GM21717 (cell line): ENCODE measurements around the gene PCK1.

Source experiments
- ATAC-seq: cut with Tn5 transposase; IDR thresholded peaks from one replicate; pipeline ENCODE4 v1.9.1; 2021; ENCODE audit warnings: mild to moderate bottlenecking, moderate library complexity; ENCODE audit not compliant: unreplicated experiment

Gene PCK1

DNA sequence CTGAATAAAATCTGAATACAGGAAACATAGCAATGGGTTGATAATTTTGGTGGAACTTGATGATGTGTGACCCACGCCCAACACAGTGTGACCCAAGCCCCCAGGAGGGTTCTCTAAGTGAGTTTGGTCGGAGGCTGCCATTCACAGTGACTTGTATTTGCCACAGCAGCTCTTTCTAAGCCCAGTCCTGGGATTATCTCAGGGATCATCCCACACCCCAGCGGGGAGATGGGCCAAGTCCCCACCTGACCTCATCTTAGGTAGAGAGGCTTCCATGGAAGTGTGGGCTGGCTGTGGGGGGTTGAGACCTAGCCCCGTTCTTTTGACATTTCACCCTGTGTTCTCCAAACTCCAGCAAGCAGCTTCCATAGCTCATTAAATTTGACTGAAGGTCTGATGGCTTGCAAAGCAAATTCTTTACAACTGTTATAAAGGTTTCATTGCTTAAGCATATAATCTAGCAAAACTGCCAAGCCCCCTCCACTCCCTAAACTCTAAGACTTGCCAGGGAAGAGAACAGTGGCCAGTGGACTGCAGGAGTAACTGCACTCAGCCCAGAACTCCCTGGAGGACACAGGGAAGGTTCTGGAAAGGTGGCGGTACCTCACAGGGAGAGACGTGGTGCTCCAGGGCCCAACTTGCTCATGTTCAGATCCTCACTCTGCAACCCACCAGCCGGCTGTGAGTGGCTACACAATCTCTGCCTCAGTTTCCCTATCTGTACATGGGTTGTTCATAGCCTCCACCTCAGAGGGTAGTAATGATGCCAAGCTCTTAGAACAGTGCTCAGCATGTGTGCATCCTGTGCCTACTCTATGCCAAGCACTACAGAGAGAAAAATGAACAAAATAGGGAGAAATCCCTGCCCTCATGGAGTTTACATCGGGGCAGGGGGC is 1.0 kb upstream of the PCK1 start:
- ATAC-seq, result no peak

DNA sequence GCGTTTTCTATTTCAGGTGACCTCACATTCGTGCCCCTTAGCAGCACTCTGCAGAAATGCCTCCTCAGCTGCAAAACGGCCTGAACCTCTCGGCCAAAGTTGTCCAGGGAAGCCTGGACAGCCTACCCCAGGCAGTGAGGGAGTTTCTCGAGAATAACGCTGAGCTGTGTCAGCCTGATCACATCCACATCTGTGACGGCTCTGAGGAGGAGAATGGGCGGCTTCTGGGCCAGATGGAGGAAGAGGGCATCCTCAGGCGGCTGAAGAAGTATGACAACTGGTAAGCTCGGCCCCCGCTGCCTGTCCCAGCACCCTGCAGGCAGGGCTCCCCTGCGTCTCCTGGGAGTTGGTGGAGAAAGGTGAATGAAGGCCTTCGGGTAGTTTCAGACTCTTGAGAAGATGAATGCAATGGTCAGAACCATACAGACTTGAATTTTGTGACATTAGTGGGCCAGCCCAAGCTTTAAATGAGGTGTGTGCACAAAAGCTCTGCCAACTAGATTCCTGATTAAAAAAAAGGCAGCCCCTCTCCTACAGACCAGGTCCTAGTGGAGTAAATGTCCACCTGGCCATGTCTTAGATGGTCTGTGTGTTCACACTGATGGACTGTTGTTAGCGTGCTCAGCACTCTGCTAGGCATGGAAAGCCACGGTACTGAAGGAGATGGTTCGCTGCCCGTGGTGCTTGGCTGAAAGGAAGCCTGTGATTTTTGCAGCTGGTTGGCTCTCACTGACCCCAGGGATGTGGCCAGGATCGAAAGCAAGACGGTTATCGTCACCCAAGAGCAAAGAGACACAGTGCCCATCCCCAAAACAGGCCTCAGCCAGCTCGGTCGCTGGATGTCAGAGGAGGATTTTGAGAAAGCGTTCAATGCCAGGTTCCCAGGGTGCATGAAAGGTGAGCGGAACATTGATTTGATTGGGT is 708 bp downstream of the PCK1 start:
- ATAC-seq, result no peak

DNA sequence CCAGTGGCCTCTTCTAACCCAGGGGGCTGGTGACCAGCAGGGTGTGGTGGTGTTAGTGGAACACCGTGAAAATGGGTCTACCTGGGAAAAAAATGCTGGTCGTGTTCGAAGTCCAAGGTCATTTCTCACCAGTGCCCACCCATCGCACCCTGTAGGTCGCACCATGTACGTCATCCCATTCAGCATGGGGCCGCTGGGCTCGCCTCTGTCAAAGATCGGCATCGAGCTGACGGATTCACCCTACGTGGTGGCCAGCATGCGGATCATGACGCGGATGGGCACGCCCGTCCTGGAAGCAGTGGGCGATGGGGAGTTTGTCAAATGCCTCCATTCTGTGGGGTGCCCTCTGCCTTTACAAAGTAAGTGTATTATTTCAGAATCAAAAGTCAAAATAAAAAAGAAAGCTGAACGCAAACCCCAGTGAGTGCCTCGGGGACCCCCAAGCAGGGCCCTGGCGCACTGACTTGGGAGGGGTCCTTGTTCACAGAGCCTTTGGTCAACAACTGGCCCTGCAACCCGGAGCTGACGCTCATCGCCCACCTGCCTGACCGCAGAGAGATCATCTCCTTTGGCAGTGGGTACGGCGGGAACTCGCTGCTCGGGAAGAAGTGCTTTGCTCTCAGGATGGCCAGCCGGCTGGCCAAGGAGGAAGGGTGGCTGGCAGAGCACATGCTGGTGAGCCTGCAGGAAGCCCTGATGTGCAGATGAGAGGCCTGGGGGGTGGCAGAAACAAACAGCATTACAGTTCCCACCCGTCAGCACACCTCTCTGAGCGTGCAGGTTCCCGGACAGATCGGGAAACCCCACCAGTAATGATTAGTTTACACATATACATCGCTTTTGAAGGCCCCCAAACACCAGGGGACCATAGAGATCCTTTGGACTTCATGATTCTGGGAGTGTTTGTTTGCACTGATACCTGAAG is 1.9 kb downstream of the PCK1 start:
- ATAC-seq, result no peak

DNA sequence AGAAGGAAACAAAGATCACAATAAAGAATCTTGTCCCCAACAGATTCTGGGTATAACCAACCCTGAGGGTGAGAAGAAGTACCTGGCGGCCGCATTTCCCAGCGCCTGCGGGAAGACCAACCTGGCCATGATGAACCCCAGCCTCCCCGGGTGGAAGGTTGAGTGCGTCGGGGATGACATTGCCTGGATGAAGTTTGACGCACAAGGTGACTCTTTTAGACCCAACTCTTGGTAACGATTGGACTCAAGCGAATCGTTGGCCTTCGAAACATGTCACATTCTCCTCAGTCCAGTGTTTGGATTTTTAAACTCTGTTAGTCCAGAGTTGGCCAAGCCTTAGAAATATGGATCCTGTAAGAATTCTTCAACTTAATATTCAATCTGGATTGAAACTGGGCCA is 2.6 kb downstream of the PCK1 start:
- no peak for ATAC-seq

DNA sequence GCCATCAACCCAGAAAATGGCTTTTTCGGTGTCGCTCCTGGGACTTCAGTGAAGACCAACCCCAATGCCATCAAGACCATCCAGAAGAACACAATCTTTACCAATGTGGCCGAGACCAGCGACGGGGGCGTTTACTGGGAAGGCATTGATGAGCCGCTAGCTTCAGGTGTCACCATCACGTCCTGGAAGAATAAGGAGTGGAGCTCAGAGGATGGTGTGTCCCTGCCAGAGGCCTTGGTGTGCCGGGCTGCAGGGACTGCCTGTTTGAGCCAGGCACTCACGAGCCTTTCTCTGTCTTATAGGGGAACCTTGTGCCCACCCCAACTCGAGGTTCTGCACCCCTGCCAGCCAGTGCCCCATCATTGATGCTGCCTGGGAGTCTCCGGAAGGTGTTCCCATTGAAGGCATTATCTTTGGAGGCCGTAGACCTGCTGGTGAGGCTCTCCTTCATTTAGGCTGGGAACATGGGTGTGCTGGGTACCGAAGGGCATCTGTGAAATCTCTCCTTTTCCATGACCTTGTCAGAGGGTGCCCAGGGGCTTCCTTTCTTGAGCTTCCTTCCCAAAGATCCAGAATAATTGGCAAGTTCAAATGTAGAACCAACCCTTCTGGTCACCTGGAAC is 3.4 kb downstream of the PCK1 start:
- no peak for ATAC-seq

DNA sequence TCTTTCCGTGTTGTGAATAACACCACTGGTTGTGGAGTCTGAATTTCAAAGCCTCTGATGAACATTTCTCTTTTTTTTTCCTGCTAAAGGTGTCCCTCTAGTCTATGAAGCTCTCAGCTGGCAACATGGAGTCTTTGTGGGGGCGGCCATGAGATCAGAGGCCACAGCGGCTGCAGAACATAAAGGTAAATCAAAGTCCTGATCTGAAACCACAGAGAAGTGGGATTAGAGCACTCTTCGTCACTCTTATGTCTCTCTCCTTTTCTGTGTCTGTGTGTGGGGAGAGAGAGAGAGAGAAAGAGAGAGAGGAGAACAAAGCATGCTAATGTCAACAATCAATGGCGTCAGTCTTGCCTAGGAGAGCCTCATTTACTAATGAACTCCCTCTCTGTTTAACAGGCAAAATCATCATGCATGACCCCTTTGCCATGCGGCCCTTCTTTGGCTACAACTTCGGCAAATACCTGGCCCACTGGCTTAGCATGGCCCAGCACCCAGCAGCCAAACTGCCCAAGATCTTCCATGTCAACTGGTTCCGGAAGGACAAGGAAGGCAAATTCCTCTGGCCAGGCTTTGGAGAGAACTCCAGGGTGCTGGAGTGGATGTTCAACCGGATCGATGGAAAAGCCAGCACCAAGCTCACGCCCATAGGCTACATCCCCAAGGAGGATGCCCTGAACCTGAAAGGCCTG is 4.2 kb downstream of the PCK1 start:
- no peak for ATAC-seq

DNA sequence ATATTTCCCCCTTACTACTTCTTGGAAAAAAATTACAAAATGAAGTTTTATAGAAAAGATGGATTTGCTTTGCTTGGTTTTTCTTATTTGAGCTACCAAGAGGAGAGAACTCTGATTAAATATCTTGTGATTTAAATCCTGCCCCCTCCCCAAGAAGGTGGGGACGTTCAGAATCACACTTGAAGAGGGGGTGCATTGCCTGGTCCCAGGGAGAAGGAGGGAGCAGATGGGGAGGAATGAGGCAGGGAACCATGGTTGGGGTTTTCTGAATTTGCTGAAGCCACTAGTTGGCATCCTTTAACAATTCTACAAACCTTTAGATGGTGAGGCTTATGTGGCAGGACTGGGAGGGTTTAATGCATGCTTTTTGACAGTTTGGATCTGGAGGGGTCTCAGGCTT is 5.5 kb downstream of the PCK1 start:
- no peak for ATAC-seq

DNA sequence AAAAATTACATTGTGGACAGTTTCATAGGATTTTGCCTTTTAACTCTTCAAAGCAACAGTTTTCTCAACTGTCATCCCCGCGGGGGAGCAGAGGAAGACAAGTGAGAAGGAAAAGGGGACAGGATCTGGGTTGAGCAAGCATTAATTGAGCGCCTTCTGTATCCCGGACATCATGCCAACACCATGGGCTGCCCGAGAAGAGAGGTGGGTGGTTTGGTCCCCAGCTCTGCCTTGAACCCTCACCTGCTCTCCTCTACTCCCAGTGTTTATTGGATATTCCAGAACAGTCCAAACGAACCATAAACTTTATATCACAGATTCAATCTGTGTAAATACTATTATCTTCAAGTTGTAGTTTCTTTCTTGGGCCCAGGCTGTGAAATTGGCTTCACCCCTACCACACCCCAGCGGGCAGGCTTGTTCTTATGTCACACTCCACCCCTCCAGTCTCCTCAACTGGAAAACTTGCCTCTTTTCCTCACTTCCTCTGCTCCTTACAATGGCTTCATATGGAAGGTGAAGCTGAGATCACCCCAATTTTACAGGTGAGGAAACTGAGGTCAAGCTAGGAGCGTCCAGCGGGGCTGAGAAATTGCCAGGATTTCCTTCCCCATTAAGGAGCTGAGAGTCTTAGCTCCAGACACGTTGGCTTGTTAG is 6.0 kb downstream of the PCK1 start:
- no peak for ATAC-seq

DNA sequence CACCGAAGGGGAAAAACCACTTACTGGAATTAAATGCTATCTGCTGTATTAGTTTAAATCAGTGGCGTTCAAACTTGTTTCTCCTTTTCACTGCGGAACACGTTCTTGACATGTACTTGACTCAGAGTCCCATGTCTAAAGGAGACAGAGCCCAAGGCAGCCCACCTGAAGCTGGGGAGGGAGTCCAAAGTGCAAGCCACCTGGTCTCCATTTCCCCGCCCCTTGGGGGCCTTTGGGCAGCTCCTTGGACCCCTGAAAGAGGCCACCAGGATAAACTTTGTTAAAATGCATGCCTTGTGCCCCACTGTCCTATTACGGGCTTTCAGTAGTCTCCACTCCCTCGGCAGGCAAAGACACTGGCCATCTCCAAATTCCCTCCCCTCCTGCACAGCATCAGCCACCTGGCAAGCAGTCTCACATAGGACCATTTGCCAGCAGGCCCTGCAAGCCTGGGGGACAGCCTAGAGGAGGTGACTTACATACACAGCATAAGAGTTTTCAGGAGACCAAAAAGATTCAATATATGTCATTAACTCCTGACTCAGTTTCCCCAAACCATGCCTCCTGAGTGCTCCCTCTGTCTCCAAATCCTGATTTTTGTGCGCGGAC is 6.7 kb downstream of the PCK1 start:
- no peak for ATAC-seq

DNA sequence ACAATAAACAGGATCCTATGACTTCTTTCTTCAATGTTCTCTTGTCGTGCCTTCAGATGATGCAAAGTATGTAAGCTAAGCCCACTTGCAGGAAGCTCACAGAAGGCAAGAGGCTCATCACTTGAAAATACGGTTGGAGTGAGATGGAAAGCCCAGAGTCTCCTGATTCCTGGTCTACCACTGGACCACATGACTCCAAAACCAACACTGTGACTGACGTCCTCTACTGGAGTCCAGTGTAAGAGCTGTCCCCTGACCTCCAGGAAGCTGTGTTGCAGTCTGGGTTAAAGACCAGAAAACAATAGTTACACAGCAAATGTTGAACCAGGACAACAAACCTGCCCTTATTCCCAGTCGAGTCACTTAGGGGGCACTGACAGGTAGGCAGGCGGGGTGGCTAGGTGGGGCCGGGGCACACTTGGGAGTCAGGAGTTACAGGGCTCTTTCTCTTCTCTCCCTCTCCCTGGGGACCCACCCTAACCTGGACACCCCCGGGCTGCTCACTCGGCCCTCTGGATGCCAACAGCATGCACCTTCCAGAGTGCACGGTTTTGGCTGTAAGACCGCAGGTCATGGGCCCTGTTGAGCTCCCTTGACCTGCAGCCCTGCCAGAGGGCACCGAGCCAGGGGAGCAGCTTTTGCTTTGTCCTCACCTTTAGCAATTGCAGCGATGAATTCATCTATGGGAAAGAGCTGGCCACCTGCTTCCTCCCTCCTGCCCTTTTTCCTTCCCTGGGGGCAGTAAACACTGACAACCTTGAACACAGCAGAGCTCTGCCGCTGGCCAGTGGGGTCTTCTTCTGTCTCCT is 7.4 kb downstream of the PCK1 start:
- no peak for ATAC-seq

DNA sequence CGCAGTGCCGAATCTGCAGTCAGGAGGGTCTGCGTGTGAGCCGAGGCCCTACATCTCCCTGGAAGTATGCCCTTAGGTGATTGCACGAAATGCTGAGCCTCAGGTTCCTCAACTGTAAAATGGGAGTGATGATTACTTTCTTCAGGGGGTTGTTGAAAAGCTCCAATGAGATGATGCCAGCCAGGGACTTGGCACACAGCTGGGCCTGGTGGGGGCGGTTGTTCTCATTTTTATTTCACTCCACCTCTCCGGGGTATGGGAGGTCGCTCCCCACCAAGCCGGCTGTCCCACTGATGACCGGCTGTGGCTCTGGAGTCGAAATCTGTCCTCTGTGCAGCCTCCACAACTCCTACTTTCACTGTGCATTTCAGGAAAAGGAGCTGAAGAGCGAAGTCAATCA is 8.1 kb downstream of the PCK1 start:
- ATAC-seq, result no peak

DNA sequence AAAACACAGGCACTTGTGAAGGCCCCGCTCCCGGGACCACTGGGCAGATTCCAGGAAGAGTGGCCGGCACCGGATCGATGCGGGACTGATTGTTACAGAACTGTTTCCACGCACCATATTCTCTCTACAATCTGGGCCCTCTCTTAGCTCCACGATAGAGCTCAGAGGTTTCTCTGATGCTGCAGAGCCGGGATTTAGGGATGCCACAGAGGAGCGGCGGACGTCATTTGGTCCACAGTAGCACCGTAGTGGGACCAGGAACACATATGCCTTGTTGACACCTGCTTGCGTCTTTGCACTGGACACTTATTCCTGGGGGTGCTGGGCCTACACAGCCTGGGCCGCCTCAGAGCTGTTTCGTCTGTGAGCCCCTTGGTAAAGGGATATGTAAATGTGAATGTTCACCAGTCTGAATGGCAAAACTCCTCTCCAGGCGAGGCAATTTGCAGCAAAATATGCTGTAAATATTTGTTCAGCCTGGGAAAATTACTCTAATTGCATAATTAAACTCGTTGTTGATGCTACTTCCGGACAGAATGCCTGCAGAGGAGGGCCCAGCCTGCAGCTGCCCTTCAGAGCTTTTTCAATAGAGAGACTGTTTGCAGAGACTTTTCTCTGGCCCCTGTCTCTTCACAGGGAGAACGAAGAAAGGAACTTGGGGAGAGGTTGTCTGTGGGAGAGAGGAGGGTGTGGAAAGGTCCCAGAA is 9.4 kb downstream of the PCK1 start:
- ATAC-seq, result no peak

DNA sequence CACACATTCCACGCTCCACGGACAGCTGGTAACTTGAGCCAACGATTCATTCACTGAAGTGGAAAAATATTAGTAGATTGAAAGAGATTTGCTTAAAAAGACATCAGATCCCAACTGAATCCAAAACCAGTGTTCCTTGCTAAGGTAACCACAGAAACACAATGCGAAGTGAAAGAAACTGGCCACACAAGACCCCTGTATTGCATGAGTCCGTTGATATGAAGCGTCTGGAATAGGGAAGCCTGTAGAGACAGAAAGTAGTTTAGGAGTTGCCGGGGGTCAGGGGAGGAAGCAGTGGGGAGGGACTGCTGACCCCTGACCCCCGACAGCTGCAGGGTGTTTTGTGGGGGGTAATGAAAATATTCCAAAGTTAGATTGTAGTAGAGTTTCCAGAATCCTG is 10.0 kb downstream of the PCK1 start:
- no peak for ATAC-seq

DNA sequence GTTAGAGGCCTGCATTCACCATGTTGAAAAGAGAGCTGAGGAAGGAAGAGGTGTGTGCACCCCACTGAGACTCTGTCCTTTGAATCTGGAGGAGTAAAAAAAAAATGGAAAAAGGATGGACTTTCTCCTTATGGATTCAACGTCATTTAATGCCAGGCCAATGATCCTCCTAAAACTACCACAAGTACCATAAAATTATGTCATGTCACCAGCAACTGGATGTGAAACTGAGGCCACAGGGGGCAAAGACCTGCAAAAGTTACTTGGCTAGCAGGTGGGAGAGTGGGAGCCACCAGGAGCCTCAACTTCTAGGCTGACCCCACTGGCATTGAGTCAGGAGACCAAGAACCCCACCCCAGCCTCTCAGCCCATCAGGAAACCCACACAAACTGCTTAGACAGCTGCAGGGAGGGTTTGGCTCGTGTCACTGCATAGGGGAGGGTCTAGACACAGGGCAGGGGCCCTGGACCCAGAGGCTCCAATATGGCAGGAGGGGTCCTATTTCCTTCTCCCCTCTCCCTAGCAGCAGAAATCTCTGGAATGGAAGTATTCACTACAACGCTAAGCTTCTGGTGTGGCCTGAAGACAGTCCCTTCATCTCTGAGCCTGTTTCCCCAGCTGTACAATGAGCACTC is 11.0 kb downstream of the PCK1 start:
- ATAC-seq, result no peak

DNA sequence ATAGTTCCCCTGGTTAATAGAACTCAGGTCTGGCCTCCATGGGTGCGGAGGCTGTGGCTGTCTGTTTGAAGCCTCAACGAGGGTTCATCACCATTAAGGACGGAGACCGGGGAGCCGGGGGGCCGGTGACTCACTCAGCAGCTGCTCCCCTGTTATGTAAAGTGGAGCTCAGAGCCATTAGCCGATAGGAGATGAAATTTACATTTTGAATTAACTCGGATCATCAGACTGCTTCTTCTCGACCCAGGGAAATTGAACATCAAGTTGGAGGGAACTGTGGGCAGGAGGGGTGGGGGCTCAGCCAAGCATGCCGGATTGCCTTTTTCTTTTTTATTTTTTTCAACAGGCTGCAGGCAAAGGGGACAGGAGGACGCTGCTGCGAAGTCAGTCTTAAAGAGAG is 12.3 kb downstream of the PCK1 start:
- no peak for ATAC-seq

DNA sequence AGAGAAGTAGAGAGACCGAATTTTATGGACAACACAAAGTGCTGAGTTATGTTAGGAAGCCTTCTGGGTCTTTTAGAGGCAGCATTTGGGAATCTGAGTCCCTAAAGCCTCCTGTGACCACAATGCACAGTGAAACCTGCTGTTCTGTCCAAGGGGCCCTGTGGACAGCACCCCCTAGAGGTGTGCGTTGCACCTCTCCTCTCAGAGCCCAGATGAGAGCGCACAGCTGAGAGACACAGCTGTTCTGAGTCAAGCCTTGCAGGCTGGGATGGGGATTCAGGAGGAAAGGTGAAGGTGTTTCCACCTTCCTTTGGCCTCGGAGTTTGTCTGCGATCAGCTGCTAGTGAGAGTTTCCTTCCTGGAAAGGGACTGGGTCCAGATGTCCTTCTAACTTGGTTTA is 13.0 kb downstream of the PCK1 start:
- ATAC-seq, result no peak

DNA sequence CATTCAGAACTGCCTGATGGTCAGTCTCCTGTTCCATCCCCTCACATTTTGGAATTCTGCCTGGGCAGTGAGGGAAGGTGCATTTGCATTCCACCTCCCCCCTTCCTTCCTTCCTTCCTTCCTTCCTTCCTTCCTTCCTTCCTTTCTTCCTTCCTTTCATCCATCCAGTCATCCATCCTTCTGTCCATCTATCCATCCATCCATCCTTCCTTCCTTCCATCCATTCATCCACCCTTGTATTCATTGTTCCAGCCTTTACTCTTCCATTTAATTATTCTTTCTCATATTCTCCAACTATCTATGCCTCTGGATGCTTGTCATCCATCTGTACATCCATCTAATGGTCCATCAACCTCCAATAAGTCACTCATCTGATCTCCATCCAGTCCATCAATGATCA is 14.0 kb downstream of the PCK1 start:
- no peak for ATAC-seq
